ENCODE results near the gene RETSAT.

RETSAT gene

DNA sequence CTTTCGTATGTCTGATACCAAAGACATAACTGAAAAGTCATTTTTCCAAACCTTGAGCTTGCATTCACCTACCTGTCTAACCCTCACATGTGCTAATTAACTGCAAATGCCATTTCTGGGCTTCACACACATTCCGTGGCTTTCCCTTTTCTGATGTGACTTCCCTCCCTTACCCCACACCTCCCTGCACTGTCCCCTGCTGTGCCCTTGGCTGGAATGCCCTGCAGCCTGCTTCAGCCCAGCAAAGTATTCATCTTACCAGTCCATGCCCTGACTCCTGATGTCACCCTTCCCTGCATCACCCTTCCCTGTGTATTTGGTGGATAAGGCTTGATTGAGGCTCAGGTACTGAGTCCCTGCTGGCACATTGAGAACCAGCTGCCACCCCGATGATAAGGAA is 12.2 kb downstream of the RETSAT start (continued):
- TF ChIP-seq SP3 (tag by site-specific recombination; IDR thresholded peaks at IDR 0.05) = no peak

GRCh38 chr2:85341269-85342029 is 12.9 kb downstream of the RETSAT start:
- CTCF ChIA-PET = interaction anchor here (0.6 to 1.5 kb wide), 3 partner anchors 41 to 324 kb away, joined by 3 to 5 read pairs (median 4); no protein-coding TSS in a partner anchor
- H3K9me3 ChIP-seq (ENCODE audit: control insufficient read depth, insufficient read depth, low read depth, low read length) = no peaks in the 10 kb centered on the region
- no peak overlapping the region for H3K27ac ChIP-seq (ENCODE audit: extremely low read depth, low read depth, low read length)
- POLR2A ChIA-PET = interaction anchor here (0.8 to 1.1 kb wide), 2 partner anchors 13 to 130 kb away, joined by 3 to 4 read pairs; partner anchors contain the start of genes ELMOD3 and RETSAT
- H3K4me3 ChIP-seq (ENCODE audit: low read depth, low read length) = no peak overlapping the region
- H3K36me3 ChIP-seq (ENCODE audit: control insufficient read depth in 2 of 2, insufficient read depth in 1 of 2, low read length in 2 of 2) = peaks cover 0 to 37% of the 10 kb centered on the region in 2 experiments; a peak in 2 of 3 replicates
- H3K4me1 ChIP-seq (ENCODE audit: control insufficient read depth, insufficient read depth, low read length) = no peaks in the 10 kb centered on the region
- no peak for TF ChIP-seq ZNF133 (tag by site-specific recombination; IDR thresholded peaks at IDR 0.05)
- no peak for TF ChIP-seq ZNF404 (tag by site-specific recombination; IDR thresholded peaks at IDR 0.05)
- peak; percentile 17; the same call in 1 of the 2 replicates for TF ChIP-seq ZNF629 (tag by site-specific recombination; IDR thresholded peaks at IDR 0.05)

DNA sequence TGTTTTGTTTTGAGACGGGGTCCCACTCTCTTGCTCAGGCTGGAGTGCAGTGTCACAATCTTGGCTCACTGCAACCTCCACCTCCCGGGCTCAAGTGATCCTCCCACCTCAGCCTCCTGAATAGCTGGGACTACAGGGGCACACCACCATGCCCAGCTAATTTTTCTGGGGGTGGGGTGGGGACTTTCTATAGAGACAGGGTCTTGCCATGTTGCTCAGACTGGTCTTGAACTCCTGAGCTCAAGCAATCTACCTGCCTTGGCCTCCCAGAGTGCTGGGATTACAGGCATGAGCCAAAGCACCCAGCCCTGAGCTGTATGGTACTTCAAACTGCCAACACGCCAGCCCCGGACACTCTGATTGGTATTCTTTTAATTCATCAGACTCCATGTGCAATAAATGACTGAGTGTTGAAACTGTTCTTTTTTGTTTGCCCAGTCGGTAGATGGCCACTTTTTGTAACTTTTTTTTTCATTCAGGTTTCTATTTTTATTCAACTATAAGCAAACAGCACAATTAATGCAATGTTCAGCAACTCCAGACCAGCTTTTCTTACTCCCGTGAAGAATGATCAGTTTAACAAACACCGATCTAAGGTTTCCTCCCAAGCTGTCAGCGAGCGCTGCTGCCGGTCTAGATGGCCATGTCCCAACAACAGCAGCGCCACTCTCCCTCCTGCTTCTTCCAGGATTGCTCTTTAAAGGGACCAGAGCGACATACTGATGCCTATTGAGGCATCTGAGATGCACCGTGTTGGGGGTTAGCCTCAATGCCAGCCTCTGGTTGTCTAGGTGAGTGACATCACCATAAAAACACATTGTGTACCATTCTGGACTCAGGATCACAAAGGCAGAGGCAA is 14.1 kb downstream of the RETSAT start:
- no peak overlapping the region for H3K4me3 ChIP-seq (ENCODE audit: low read depth, low read length)
- TF ChIP-seq ZNF600 (tag by site-specific recombination; IDR thresholded peaks at IDR 0.05) (peak; percentile 37; the same call in 1 of the 2 replicates), ZNF510 (tag by site-specific recombination; IDR thresholded peaks at IDR 0.05; ENCODE audit: insufficient replicate concordance) (no peak), ZNF501 (tag by site-specific recombination; IDR thresholded peaks at IDR 0.05) (no peak), ZXDB (tag by site-specific recombination; IDR thresholded peaks at IDR 0.05) (no peak), ZNF830 (tag by site-specific recombination; IDR thresholded peaks at IDR 0.05; ENCODE audit: low read depth) (no peak), FEZF1 (tag by site-specific recombination; IDR thresholded peaks at IDR 0.05) (peak; percentile 23; the same call in 1 of the 2 replicates), ZNF138 (tag by site-specific recombination; IDR thresholded peaks at IDR 0.05; ENCODE audit: borderline replicate concordance) (no peak), ZBTB1 (tag by site-specific recombination; IDR thresholded peaks at IDR 0.05) (no peak)
- peaks cover 0 to 25% of the 10 kb centered on the region in 2 experiments; a peak in 1 of 3 replicates for H3K36me3 ChIP-seq (ENCODE audit: control insufficient read depth in 2 of 2, insufficient read depth in 1 of 2, low read length in 2 of 2)
- H3K9me3 ChIP-seq (ENCODE audit: control insufficient read depth, insufficient read depth, low read depth, low read length) = no peaks in the 10 kb centered on the region
- POLR2A ChIA-PET = interaction anchor here (0.8 to 2.0 kb wide), 3 partner anchors 12 to 128 kb away, joined by 3 to 10 read pairs (median 6); partner anchors contain the start of genes ELMOD3, RETSAT and TGOLN2
- no peak overlapping the region for H3K27ac ChIP-seq (ENCODE audit: extremely low read depth, low read depth, low read length)
- no peaks in the 10 kb centered on the region for H3K4me1 ChIP-seq (ENCODE audit: control insufficient read depth, insufficient read depth, low read length)
- CTCF ChIA-PET = interaction anchor here (0.6 to 0.9 kb wide), 3 partner anchors 13 to 293 kb away, joined by 3 to 4 read pairs (median 3); no protein-coding TSS in a partner anchor

DNA sequence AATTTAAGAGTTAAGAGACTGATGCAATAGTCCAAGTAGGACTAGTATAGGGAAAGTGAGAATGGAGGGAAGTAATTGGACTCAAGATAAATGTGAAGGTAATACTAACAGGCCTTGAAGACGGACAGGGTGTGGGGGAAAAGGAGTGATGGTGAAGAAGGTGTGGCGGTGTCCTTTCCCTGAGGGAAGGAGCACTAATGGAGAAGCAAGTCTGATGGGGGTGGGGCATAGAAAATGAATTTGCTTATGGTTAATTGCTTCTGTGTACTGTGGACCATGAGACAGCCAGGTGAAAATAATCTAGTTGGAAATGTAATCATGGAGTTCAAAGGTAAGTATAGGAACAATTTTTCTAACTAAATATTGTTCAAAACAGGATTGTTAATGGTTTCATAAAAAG is 19.4 kb downstream of the RETSAT start:
- POLR2A ChIA-PET = no interaction called here
- no peak for TF ChIP-seq ZNF837 (tag by site-specific recombination; IDR thresholded peaks at IDR 0.05)
- TF ChIP-seq ZFP3 (tag by site-specific recombination; IDR thresholded peaks at IDR 0.05; ENCODE audit: low read depth) = no peak
- TF ChIP-seq ZNF639 (tag by site-specific recombination; IDR thresholded peaks at IDR 0.05) = no peak
- TF ChIP-seq ZNF16 (tag by site-specific recombination; IDR thresholded peaks at IDR 0.05; ENCODE audit: low read depth) = no peak
- no peak for TF ChIP-seq ZNF555 (tag by site-specific recombination; conservative IDR thresholded peaks at IDR 0.05)
- no peak for TF ChIP-seq ZNF292 (tag by site-specific recombination; IDR thresholded peaks at IDR 0.05; ENCODE audit: borderline replicate concordance, low read depth)
- no peak for TF ChIP-seq KLF16 (tag by site-specific recombination; IDR thresholded peaks at IDR 0.05)
- no peak for TF ChIP-seq ZNF140 (tag by site-specific recombination; IDR thresholded peaks at IDR 0.05)
- no peak for TF ChIP-seq ZNF549 (tag by site-specific recombination; IDR thresholded peaks at IDR 0.05)
- no peak for TF ChIP-seq ZNF146 (tag by site-specific recombination; IDR thresholded peaks at IDR 0.05)
- no peak for TF ChIP-seq SALL2 (tag by site-specific recombination; IDR thresholded peaks at IDR 0.05; ENCODE audit: borderline replicate concordance)
- no peak for TF ChIP-seq ZNF248 (tag by site-specific recombination; IDR thresholded peaks at IDR 0.05)
- TF ChIP-seq, protein P1, sequence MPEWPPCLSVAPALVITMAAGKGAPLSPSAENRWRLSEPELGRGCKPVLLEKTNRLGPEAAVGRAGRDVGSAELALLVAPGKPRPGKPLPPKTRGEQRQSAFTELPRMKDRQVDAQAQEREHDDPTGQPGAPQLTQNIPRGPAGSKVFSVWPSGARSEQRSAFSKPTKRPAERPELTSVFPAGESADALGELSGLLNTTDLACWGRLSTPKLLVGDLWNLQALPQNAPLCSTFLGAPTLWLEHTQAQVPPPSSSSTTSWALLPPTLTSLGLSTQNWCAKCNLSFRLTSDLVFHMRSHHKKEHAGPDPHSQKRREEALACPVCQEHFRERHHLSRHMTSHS (tag by site-specific recombination; IDR thresholded peaks at IDR 0.05) = no peak
- TF ChIP-seq, protein P2, sequence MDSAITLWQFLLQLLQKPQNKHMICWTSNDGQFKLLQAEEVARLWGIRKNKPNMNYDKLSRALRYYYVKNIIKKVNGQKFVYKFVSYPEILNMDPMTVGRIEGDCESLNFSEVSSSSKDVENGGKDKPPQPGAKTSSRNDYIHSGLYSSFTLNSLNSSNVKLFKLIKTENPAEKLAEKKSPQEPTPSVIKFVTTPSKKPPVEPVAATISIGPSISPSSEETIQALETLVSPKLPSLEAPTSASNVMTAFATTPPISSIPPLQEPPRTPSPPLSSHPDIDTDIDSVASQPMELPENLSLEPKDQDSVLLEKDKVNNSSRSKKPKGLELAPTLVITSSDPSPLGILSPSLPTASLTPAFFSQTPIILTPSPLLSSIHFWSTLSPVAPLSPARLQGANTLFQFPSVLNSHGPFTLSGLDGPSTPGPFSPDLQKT (IDR thresholded peaks at IDR 0.05; ENCODE audit: borderline replicate concordance, low read depth, low read length) = no peak

More for the DNA sequence above, 19.4 kb downstream of the RETSAT start:
- Histone ChIP-seq H3K27ac (ENCODE audit: extremely low read depth, low read depth, low read length) (no peak overlapping the region), H3K9me3 (ENCODE audit: control insufficient read depth, insufficient read depth, low read depth, low read length) (no peaks in the 10 kb centered on the region), H3K36me3 (ENCODE audit: control insufficient read depth in 2 of 2, insufficient read depth in 1 of 2, low read length in 2 of 2) (no peaks in the 10 kb centered on the region), H3K4me3 (ENCODE audit: low read depth, low read length) (no peak overlapping the region), H3K4me1 (ENCODE audit: control insufficient read depth, insufficient read depth, low read length) (no peaks in the 10 kb centered on the region)
- CTCF ChIA-PET = no interaction called here

Data from HEK293 (cell line).